CD4-positive, alpha-beta memory T cell (primary cell): Measurements from ENCODE around the gene MICALL2. TPM values are rescaled to one million over a fixed set of nuclear protein-coding genes. Genes with fewer than 3 reads are reported as not detected.
A peak's percentile ranks its signal among the peaks of the same experiment; 100 is the strongest.

Source experiments
- CTCF ChIA-PET: fragments of 350-600 bp; sonication (Branson Sonifier 250); formaldehyde crosslinking; loops from one replicate; lab custom pipeline; 2021; ENCODE audit warnings: inconsistent platforms; ENCODE audit not compliant: partially characterized antibody; lab: Charles Lee
- POLR2A ChIA-PET: fragments of 350-600 bp; sonication (Branson Sonifier 250); formaldehyde crosslinking; loops from one replicate; lab custom pipeline; 2021; ENCODE audit not compliant: partially characterized antibody; lab: Charles Lee
- DNase-seq, 5 donors: peaks; one replicate each; pipeline versions ENCODE4 v3.0.0 to v3.0.0-alpha.2; 2020 to 2022; ENCODE audit warnings: mixed read lengths in 1 of 5
- H3K27ac ChIP-seq: one replicate; pipeline ENCODE4 v1.7.0; 2013; ENCODE audit warnings: low read depth, low read length
- H3K27me3 ChIP-seq: 2 replicates; pipeline ENCODE4 v1.7.0; 2013; ENCODE audit warnings: mild to moderate bottlenecking, low read length, moderate library complexity; ENCODE audit not compliant: insufficient read depth
- H3K36me3 ChIP-seq: 2 replicates; pipeline ENCODE4 v1.7.0; 2013; ENCODE audit warnings: mild to moderate bottlenecking, low read length, moderate library complexity; ENCODE audit not compliant: insufficient read depth
- H3K4me1 ChIP-seq: 2 replicates; pipeline ENCODE4 v1.7.0; 2013; ENCODE audit warnings: mild to moderate bottlenecking, low read length, moderate library complexity; ENCODE audit not compliant: insufficient read depth
- H3K4me3 ChIP-seq, 2 donors: one replicate each; pipeline ENCODE4 v1.7.0; 2013; ENCODE audit warnings: low read length in 2 of 2, mild to moderate bottlenecking in 1 of 2
- H3K9me3 ChIP-seq, 2 donors: one replicate each; pipeline ENCODE4 v1.7.0; 2013; ENCODE audit warnings: low read length in 2 of 2, control low read depth in 1 of 2; ENCODE audit not compliant: control insufficient read depth in 1 of 2
- H3K27ac Mint-ChIP-seq, 7 donors: one replicate each; pipeline ENCODE4 v1.8.0; 2020 to 2021; ENCODE audit warnings: mixed read lengths in 7 of 7, mild to moderate bottlenecking in 6 of 7, inconsistent platforms in 3 of 7, moderate library complexity in 3 of 7
- H3K27me3 Mint-ChIP-seq, 2 donors: one replicate each; pipeline ENCODE4 v1.8.0; 2020 to 2021; ENCODE audit warnings: mixed read lengths in 2 of 2
- H3K36me3 Mint-ChIP-seq, 2 donors: one replicate each; pipeline ENCODE4 v1.8.0; 2020 to 2021; ENCODE audit warnings: mixed read lengths in 2 of 2, inconsistent platforms in 1 of 2, mild to moderate bottlenecking in 1 of 2
- H3K4me1 Mint-ChIP-seq, 4 donors: one replicate each; pipeline ENCODE4 v1.8.0; 2020 to 2021; ENCODE audit warnings: mixed read lengths in 4 of 4, mild to moderate bottlenecking in 1 of 4
- H3K4me3 Mint-ChIP-seq, 8 donors: one replicate each; pipeline ENCODE4 v1.8.0; 2020 to 2021; ENCODE audit warnings: mixed read lengths in 8 of 8, mild to moderate bottlenecking in 7 of 8, moderate library complexity in 6 of 8, inconsistent platforms in 3 of 8
- H3K9me3 Mint-ChIP-seq, 8 donors: one replicate each; pipeline ENCODE4 v1.8.0; 2020 to 2021; ENCODE audit warnings: mixed read lengths in 8 of 8, mild to moderate bottlenecking in 5 of 8, inconsistent platforms in 3 of 8, moderate library complexity in 1 of 8
- intact Hi-C: fragments of 100-400 bp; cut with micrococcal nuclease; formaldehyde crosslinking; loops from one replicate; pipeline ENCODE4 v1.15.1; 2023
- polyA plus RNA-seq, 2 donors: library from polyadenylated mRNA; unstranded; fragments of 300-500 nt; fragmentation: Illumina TruSeq; gene quantifications; one replicate each; pipeline ENCODE4 v1.2.3, GENCODE V29; 2021
- total RNA-seq, 2 experiments: library from RNA; stranded (reverse); gene quantifications; one replicate each; pipeline ENCODE4 v1.2.3, GENCODE V29; 2021

The MICALL2 gene
- total RNA-seq (1 to 10 TPM; 2.6 to 3.3 TPM), polyA plus RNA-seq (under 1 TPM in 1 of 2 donors, not detected in 1; 0.44 TPM)

GRCh38 chr7:1458683-1459511, at the start of gene MICALL2:
Gene MICALL2 (minus strand): TSS chr7:1459470. CDS start chr7:1459326, 144 bp downstream.
- DNase-seq = no peak
- Mint-ChIP-seq H3K4me1 (peaks cover 9 to 38% (median 16%) of the 10 kb centered on the region in 4 donors), H3K27me3 (no peaks in the 10 kb centered on the region), H3K4me3 (peak within 1 kb of the TSS; percentile 65 to 86 (median 77)), H3K9me3 (no peaks in the 10 kb centered on the region), H3K36me3 (no peaks in the 10 kb centered on the region), H3K27ac (peak within 1 kb of the TSS; percentile 47 to 87 (median 63))
- CTCF ChIA-PET = no interaction called here
- no peaks in the 10 kb centered on the region for H3K36me3 ChIP-seq
- no peaks in the 10 kb centered on the region for H3K9me3 ChIP-seq
- intact Hi-C loops = loop anchor here (1.0 kb wide), 4 partner anchors 15 to 72 kb away; partner anchors contain the start of gene INTS1
- peak within 1 kb of the TSS; percentile 34 for H3K27ac ChIP-seq
- peak within 1 kb of the TSS; percentile 73 to 75 for H3K4me3 ChIP-seq
- POLR2A ChIA-PET = interaction anchor here (0.8 to 1.6 kb wide), 2 partner anchors 74 to 895 kb away, joined by 3 to 4 read pairs; partner anchors contain the start of gene EIF3B
- no peaks in the 10 kb centered on the region for H3K27me3 ChIP-seq
- peaks cover 28% of the 10 kb centered on the region for H3K4me1 ChIP-seq

DNA sequence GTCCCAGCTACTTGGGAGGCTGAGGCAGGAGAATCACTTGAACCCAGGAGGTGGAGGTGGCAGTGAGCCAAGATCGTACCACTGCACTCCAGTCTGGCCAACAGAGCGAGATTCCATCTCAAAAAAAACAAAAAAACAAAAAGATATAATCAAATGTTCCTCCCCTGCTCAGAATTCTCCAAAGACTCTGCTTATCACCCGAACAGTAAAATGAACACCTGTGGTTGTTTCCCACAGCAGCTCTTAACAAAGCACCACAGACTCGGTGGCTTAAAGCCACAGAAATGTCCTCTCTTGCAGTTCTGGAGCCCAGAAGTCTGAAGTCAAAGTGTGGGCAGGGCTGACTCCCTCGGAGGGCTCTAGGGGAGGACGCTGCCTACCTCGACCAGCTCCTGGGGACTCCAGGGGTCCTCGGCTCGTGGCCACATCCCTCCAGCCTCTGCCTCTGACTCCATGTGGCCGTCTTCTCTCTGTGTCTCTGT, 49.0 kb upstream of the MICALL2 start:
- Mint-ChIP-seq H3K9me3 (peaks cover 0 to 3% (median 0%) of the 10 kb centered on the region in 8 donors), H3K27me3 (no peaks in the 10 kb centered on the region), H3K27ac (peak overlapping the region in 2 of 7 donors; percentile 25 to 66), H3K4me3 (no peak overlapping the region), H3K4me1 (peaks cover 8 to 34% (median 21%) of the 10 kb centered on the region in 4 donors), H3K36me3 (peaks cover 0 to 2% of the 10 kb centered on the region in 2 donors)
- ChIA-PET CTCF (no interaction called here), POLR2A (no interaction called here)
- Histone ChIP-seq H3K27ac (no peak overlapping the region), H3K4me3 (no peak overlapping the region), H3K4me1 (peaks cover 32% of the 10 kb centered on the region), H3K27me3 (no peaks in the 10 kb centered on the region), H3K9me3 (no peaks in the 10 kb centered on the region), H3K36me3 (no peaks in the 10 kb centered on the region)
- DNase-seq = peak in 1 of 5 donors; percentile 17
- intact Hi-C loops = no loop called here

- Histone ChIP-seq H3K4me1 (peaks cover 34% of the 10 kb centered on the region), H3K36me3 (peaks cover 16% of the 10 kb centered on the region), H3K27me3 (no peaks in the 10 kb centered on the region), H3K27ac (no peak overlapping the region), H3K4me3 (no peak overlapping the region), H3K9me3 (no peaks in the 10 kb centered on the region)
- H3K27ac Mint-ChIP-seq = peak overlapping the region in 2 of 7 donors; percentile 42 to 78
- peaks cover 3 to 15% of the 10 kb centered on the region in 2 donors for H3K36me3 Mint-ChIP-seq
- peak in 1 of 5 donors; percentile 24 for DNase-seq
- peak overlapping the region; percentile 13 to 69 (median 62) for H3K4me3 Mint-ChIP-seq
- peaks cover 0 to 3% (median 0%) of the 10 kb centered on the region in 8 donors for H3K9me3 Mint-ChIP-seq
- intact Hi-C loops = no loop called here
- POLR2A ChIA-PET = interaction anchor here (1.4 to 3.8 kb wide), 2 partner anchors 27 to 32 kb away, joined by 4 to 16 read pairs; no protein-coding TSS in a partner anchor
- peaks cover 15 to 37% (median 29%) of the 10 kb centered on the region in 4 donors for H3K4me1 Mint-ChIP-seq
- CTCF ChIA-PET = interaction anchor here (0.7 kb wide), 1 partner anchor 1357 kb away, joined by 3 read pairs; no protein-coding TSS in a partner anchor
- no peaks in the 10 kb centered on the region for H3K27me3 Mint-ChIP-seq
Observed at GRCh38 chr7:1505731-1506550, 46.7 kb upstream of the MICALL2 start.

DNA sequence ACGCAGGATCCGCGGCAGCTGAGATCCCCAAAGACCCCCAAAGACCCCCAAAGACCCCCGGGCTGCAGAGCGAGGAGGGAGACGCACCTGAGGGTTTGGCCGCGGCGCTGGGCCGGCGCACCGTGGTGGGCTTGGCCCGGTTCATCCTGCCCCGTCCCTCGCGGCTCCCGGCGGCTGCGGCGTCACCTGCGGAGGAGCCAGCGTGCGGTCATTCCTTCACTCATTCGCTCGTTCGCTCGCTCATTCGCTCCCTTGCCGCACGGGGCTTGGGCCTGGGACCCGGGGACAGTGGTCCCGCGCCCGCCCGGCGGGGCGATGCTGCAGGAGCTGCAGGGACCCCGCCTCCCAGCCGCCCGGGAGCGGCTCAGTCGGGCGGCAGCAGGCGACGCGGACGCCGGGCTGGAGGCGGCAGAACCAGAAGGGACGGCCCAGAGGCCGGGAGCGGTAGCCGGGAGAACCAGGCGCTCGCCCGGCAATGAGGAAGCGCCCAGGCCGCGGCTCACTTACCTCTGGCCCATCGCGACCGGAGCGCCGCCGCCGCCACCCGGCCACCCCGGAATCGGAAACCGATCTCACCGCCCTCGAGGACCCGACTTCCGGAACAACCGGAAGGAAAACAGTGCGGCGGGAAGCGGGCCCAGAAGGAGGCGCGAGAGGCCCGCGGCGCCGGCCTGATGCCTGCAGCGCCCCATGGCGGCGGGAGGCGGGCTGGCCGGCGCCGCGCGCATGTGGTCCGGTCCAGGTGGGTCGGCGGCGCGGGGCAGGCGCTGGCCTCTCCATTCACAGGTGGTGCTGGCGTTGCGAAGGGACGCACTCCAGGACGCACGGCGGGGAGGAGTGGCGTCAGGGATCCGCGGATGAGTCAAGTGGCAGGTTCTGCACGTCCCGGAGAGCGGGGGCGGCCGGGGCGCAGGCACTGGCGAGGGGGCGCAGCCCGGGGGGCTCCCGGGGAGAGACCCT, 44.8 kb upstream of the MICALL2 start, which contains the start of gene INTS1:
TSS of gene INTS1 (minus strand) at position 574 of the 960 bp plus-strand sequence. CDS start at position 145, 429 bp downstream.
- Histone ChIP-seq H3K4me3 (peak within 1 kb of the TSS; percentile 57 to 89), H3K27ac (peak within 1 kb of the TSS; percentile 59), H3K9me3 (no peaks in the 10 kb centered on the region), H3K36me3 (peaks cover 20% of the 10 kb centered on the region), H3K27me3 (no peaks in the 10 kb centered on the region), H3K4me1 (peaks cover 34% of the 10 kb centered on the region)
- peak within 1 kb of the TSS; percentile 68 to 87 (median 81) for H3K27ac Mint-ChIP-seq
- peak; percentile 88 to 90 (median 89) for DNase-seq
- H3K4me1 Mint-ChIP-seq = peaks cover 21 to 40% (median 33%) of the 10 kb centered on the region in 4 donors
- CTCF ChIA-PET = interaction anchor here (0.7 to 1.0 kb wide), 5 partner anchors 11 to 52 kb away, joined by 3 to 5 read pairs (median 4); partner anchors contain the start of gene TMEM184A
- H3K27me3 Mint-ChIP-seq = no peaks in the 10 kb centered on the region
- peak within 1 kb of the TSS; percentile 83 to 92 (median 86) for H3K4me3 Mint-ChIP-seq
- peaks cover 0 to 3% (median 0%) of the 10 kb centered on the region in 8 donors for H3K9me3 Mint-ChIP-seq
- intact Hi-C loops = loop anchor here (1.0 kb wide), 4 partner anchors 28 to 850 kb away; partner anchors contain the start of genes EIF3B, MICALL2 and PSMG3
- POLR2A ChIA-PET = interaction anchor here (0.6 to 3.8 kb wide), 6 partner anchors 9 to 82 kb away, joined by 3 to 16 read pairs (median 4); no protein-coding TSS in a partner anchor
- peaks cover 3 to 27% of the 10 kb centered on the region in 2 donors for H3K36me3 Mint-ChIP-seq

DNA sequence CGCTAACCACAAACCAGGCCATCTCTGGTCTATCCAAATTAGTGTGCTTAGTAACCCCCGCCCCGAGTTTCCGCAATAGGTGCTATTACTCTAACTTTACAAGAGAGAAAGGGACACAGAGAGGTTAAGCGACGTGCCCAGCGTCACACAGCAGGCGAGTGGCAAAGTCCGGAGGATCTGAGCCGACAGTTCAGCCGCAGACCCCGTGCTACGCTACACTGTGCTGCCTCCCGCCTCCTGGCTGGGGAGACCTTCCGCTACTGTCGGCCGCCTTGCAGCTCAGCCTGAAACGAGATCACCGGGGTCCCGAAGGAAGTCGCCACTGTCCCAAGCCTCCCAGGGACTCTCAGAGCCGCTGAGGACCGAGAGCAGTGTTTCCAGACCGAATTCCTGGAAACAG, 44.1 kb upstream of the MICALL2 start:
- Histone ChIP-seq H3K4me1 (peaks cover 34% of the 10 kb centered on the region), H3K9me3 (no peaks in the 10 kb centered on the region), H3K27me3 (no peaks in the 10 kb centered on the region), H3K36me3 (peaks cover 20% of the 10 kb centered on the region), H3K27ac (peak overlapping the region; percentile 59), H3K4me3 (peak overlapping the region; percentile 57 to 89)
- ChIA-PET CTCF (no interaction called here), POLR2A (interaction anchor here (1.2 kb wide), 1 partner anchor 10 kb away, joined by 4 read pairs; no protein-coding TSS in a partner anchor)
- intact Hi-C loops = no loop called here
- Mint-ChIP-seq H3K36me3 (peaks cover 3 to 27% of the 10 kb centered on the region in 2 donors), H3K27ac (peak overlapping the region; percentile 66 to 87 (median 81)), H3K4me1 (peaks cover 21 to 38% (median 33%) of the 10 kb centered on the region in 4 donors), H3K4me3 (peak overlapping the region; percentile 79 to 87 (median 86)), H3K27me3 (no peaks in the 10 kb centered on the region), H3K9me3 (peaks cover 0 to 3% (median 0%) of the 10 kb centered on the region in 8 donors)
- peak in 1 of 5 donors; percentile 13 for DNase-seq
